ENCODE results near the gene PDCD4.

The PDCD4 gene

GRCh38 chr10:110842326-110842904, 29.3 kb upstream of the PDCD4 start:
- DNase-seq (ENCODE audit: low read depth in 2 of 2): no peak

- DNase-seq (ENCODE audit: low read depth in 2 of 2): no peak
Measured at GRCh38 chr10:110843031-110843430, 28.7 kb upstream of the PDCD4 start.

GRCh38 chr10:110843796-110844616, 27.7 kb upstream of the PDCD4 start:
- no peak for DNase-seq (ENCODE audit: low read depth in 2 of 2)

GRCh38 chr10:110844617-110844881, 27.2 kb upstream of the PDCD4 start:
- DNase-seq (ENCODE audit: low read depth in 2 of 2): no peak

- no peak for DNase-seq (ENCODE audit: low read depth in 2 of 2)
Measured at GRCh38 chr10:110845192-110845755, 26.5 kb upstream of the PDCD4 start.

GRCh38 chr10:110845756-110846620, 25.7 kb upstream of the PDCD4 start:
- no peak for DNase-seq (ENCODE audit: low read depth in 2 of 2)

- DNase-seq (ENCODE audit: low read depth in 2 of 2): no peak
Measured at GRCh38 chr10:110847374-110847773, 24.4 kb upstream of the PDCD4 start.

- DNase-seq (ENCODE audit: low read depth in 2 of 2): no peak
Measured at GRCh38 chr10:110848106-110848505, 23.6 kb upstream of the PDCD4 start.

- no peak for DNase-seq (ENCODE audit: low read depth in 2 of 2)
Measured at GRCh38 chr10:110850099-110850498, 21.6 kb upstream of the PDCD4 start.

- no peak for DNase-seq (ENCODE audit: low read depth in 2 of 2)
Measured at GRCh38 chr10:110851020-110851612, 20.6 kb upstream of the PDCD4 start.

- DNase-seq (ENCODE audit: low read depth in 2 of 2): no peak
Measured at GRCh38 chr10:110852255-110852896, 19.4 kb upstream of the PDCD4 start.

GRCh38 chr10:110852947-110853346, 18.8 kb upstream of the PDCD4 start:
- DNase-seq (ENCODE audit: low read depth in 2 of 2): no peak

- no peak for DNase-seq (ENCODE audit: low read depth in 2 of 2)
Measured at GRCh38 chr10:110853921-110854605, 17.7 kb upstream of the PDCD4 start.

GRCh38 chr10:110857265-110858171, 14.2 kb upstream of the PDCD4 start:
- DNase-seq (ENCODE audit: low read depth in 2 of 2): no peak

- no peak for DNase-seq (ENCODE audit: low read depth in 2 of 2)
Measured at GRCh38 chr10:110858297-110858934, 13.3 kb upstream of the PDCD4 start.

- no peak for DNase-seq (ENCODE audit: low read depth in 2 of 2)
Measured at GRCh38 chr10:110859206-110859972, 12.3 kb upstream of the PDCD4 start.

- DNase-seq (ENCODE audit: low read depth in 2 of 2): no peak
Measured at GRCh38 chr10:110859973-110860376, 11.8 kb upstream of the PDCD4 start.

GRCh38 chr10:110860576-110861241, 11.0 kb upstream of the PDCD4 start:
- no peak for DNase-seq (ENCODE audit: low read depth in 2 of 2)
